HepG2 (cell line): ENCODE measurements around the gene ANXA6. TPM values are rescaled to one million over a fixed set of nuclear protein-coding genes. Genes with fewer than 3 reads are reported as not detected.

Source experiments
- FOXP1 ChIP-seq, 2 experiments: fragments of 450-650 bp in 1 of 2; IDR thresholded peaks; 2 replicates each; pipeline ENCODE4 v1.6.1; 2017 to 2018; ENCODE audit warnings: antibody characterized with exemption in 1 of 2
- NR3C1 ChIP-seq: sonication (generic); formaldehyde crosslinking; IDR thresholded peaks from 2 replicates; pipeline ENCODE4 v1.4.0; 2020; ENCODE audit warnings: missing genetic modification reagents
- ZFP41 ChIP-seq: sonication (generic); formaldehyde crosslinking; IDR thresholded peaks from 2 replicates; pipeline ENCODE4 v1.4.0; 2020; ENCODE audit warnings: mild to moderate bottlenecking, missing genetic modification reagents, borderline replicate concordance
- ZNF143 ChIP-seq: sonication (generic); formaldehyde crosslinking; IDR thresholded peaks from 2 replicates; pipeline ENCODE4 v1.4.0; 2020; ENCODE audit warnings: missing genetic modification reagents
- ZNF543 ChIP-seq: sonication (generic); formaldehyde crosslinking; IDR thresholded peaks from 2 replicates; pipeline ENCODE4 v1.4.0; 2020; ENCODE audit warnings: mild to moderate bottlenecking, missing genetic modification reagents
- ZNF598 ChIP-seq: sonication (generic); formaldehyde crosslinking; IDR thresholded peaks from 2 replicates; pipeline ENCODE4 v1.5.1; 2020; ENCODE audit warnings: mild to moderate bottlenecking, missing genetic modification reagents, borderline replicate concordance
- ZNF652 ChIP-seq: IDR thresholded peaks from 2 replicates; pipeline ENCODE4 v1.6.1; 2016; ENCODE audit warnings: low read depth, borderline replicate concordance
- ZSCAN12 ChIP-seq: sonication (generic); formaldehyde crosslinking; IDR thresholded peaks from 2 replicates; pipeline ENCODE4 v1.9.0; 2021; ENCODE audit warnings: mild to moderate bottlenecking, missing genetic modification reagents
- polyA plus RNA-seq, 8 experiments: library from polyadenylated mRNA; depleted of rRNA in 3 of 8; stranded (reverse) in 7 of 8; unstranded in 1 of 8; fragments of >200 nt; fragmentation: Illumina TruSeq in 4 of 8; extraction: Trizol in 4 of 8; gene quantifications; 2 replicates each; pipeline versions ENCODE4 v1.2.1 to v1.2.3, GENCODE V29; 2011 to 2016; ENCODE audit warnings: low read depth in 4 of 8, missing spikeins in 1 of 8, mixed read lengths in 1 of 8; ENCODE audit not compliant: insufficient read depth in 1 of 8
- total RNA-seq, 5 experiments: library from RNA; depleted of rRNA; stranded (reverse); fragments of >200 nt; fragmentation: Illumina TruSeq; extraction: Trizol; gene quantifications; 2 replicates each; pipeline ENCODE4 v1.2.3, GENCODE V29; 2016; ENCODE audit warnings: low read depth in 1 of 5
- TF ChIP-seq, protein P1 (sequence below): sonication (generic); formaldehyde crosslinking; IDR thresholded peaks from one replicate; pipeline ENCODE4 v1.5.1; 2020; ENCODE audit warnings: mild to moderate bottlenecking, missing genetic modification reagents; ENCODE audit errors: not compliant biosample characterization
- TF ChIP-seq, protein P2 (sequence below): sonication (generic); formaldehyde crosslinking; IDR thresholded peaks from 2 replicates; pipeline ENCODE4 v1.5.1; 2020; ENCODE audit warnings: mild to moderate bottlenecking, missing genetic modification reagents
- TF ChIP-seq, protein P3 (sequence below): sonication (generic); formaldehyde crosslinking; IDR thresholded peaks from 2 replicates; pipeline ENCODE4 v1.5.1; 2020; ENCODE audit warnings: missing genetic modification reagents, mild to moderate bottlenecking, borderline replicate concordance
- TF ChIP-seq, protein P4 (sequence below): sonication (generic); formaldehyde crosslinking; IDR thresholded peaks from 2 replicates; pipeline ENCODE4 v1.5.0; 2020; ENCODE audit warnings: missing genetic modification reagents

The ANXA6 gene
- total and polyA plus RNA-seq, 2 of the 13 experiments (the other 11 are each of a cell fraction or from before 2014, with no cell fraction given) = 103 to 125 TPM

DNA sequence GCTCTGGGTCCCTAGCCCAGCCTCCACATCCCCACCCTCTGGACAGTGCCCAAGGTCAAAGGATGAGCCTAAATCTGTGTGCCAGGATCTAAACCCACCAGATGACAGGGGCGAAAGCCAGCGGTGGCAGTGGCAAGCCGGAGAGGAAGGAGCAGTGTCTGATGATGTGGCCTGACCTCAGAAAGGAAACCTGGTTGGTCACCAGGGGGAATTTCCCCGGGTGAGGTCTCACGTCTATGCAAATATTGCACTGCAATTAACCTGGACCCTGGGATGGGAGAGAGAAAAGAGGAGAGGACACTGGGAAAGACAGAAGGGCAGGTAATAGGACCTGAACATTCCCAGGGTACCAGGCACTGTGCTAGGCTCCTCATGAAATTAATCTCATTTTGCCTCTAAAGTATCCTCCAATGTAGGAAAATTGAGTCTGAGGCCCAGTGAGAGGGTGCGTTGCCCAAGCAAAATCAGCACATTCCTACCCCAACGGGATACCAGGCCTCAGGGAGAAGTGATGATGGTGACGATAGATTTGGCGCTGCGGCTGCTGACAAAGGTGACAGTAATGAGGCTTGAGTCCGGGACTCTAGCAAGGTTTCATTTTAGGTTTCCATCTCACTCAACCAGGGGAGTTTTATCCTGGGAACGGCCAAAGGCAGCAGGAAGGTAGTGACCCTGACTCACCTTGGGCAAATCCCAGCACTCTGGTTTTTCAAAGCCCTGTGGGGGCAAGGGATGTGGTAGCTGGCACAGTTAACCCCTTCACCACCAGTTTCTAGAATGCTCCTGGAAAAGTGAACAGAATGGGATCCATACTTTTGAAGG is 63.3 kb downstream of the ANXA6 start (continued):
- TF ChIP-seq, protein P1, sequence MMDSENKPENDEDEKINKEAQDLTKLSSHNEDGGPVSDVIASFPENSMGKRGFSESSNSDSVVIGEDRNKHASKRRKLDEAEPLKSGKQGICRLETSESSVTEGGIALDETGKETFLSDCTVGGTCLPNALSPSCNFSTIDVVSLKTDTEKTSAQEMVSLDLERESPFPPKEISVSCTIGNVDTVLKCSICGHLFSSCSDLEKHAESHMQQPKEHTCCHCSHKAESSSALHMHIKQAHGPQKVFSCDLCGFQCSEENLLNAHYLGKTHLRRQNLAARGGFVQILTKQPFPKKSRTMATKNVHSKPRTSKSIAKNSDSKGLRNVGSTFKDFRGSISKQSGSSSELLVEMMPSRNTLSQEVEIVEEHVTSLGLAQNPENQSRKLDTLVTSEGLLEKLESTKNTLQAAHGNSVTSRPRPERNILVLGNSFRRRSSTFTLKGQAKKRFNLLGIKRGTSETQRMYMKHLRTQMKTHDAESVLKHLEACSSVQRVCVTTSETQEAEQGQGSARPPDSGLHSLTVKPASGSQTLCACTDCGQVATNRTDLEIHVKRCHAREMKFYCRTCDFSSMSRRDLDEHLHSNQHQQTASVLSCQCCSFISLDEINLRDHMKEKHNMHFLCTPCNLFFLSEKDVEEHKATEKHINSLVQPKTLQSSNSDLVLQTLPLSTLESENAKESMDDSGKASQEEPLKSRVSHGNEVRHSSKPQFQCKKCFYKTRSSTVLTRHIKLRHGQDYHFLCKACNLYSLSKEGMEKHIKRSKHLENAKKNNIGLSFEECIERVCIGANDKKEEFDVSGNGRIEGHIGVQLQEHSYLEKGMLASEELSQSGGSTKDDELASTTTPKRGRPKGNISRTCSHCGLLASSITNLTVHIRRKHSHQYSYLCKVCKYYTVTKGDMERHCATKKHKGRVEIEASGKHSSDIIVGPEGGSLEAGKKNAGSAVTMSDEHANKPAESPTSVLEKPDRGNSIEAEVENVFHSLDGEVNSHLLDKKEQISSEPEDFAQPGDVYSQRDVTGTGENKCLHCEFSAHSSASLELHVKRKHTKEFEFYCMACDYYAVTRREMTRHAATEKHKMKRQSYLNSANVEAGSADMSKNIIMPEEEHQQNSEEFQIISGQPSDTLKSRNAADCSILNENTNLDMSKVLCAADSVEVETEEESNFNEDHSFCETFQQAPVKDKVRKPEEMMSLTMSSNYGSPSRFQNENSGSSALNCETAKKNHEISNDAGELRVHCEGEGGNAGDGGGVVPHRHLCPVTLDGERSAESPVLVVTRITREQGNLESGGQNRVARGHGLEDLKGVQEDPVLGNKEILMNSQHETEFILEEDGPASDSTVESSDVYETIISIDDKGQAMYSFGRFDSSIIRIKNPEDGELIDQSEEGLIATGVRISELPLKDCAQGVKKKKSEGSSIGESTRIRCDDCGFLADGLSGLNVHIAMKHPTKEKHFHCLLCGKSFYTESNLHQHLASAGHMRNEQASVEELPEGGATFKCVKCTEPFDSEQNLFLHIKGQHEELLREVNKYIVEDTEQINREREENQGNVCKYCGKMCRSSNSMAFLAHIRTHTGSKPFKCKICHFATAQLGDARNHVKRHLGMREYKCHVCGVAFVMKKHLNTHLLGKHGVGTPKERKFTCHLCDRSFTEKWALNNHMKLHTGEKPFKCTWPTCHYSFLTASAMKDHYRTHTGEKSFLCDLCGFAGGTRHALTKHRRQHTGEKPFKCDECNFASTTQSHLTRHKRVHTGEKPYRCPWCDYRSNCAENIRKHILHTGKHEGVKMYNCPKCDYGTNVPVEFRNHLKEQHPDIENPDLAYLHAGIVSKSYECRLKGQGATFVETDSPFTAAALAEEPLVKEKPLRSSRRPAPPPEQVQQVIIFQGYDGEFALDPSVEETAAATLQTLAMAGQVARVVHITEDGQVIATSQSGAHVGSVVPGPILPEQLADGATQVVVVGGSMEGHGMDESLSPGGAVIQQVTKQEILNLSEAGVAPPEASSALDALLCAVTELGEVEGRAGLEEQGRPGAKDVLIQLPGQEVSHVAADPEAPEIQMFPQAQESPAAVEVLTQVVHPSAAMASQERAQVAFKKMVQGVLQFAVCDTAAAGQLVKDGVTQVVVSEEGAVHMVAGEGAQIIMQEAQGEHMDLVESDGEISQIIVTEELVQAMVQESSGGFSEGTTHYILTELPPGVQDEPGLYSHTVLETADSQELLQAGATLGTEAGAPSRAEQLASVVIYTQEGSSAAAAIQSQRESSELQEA (CRISPR knock-in tag) = no peak
- TF ChIP-seq, protein P2, sequence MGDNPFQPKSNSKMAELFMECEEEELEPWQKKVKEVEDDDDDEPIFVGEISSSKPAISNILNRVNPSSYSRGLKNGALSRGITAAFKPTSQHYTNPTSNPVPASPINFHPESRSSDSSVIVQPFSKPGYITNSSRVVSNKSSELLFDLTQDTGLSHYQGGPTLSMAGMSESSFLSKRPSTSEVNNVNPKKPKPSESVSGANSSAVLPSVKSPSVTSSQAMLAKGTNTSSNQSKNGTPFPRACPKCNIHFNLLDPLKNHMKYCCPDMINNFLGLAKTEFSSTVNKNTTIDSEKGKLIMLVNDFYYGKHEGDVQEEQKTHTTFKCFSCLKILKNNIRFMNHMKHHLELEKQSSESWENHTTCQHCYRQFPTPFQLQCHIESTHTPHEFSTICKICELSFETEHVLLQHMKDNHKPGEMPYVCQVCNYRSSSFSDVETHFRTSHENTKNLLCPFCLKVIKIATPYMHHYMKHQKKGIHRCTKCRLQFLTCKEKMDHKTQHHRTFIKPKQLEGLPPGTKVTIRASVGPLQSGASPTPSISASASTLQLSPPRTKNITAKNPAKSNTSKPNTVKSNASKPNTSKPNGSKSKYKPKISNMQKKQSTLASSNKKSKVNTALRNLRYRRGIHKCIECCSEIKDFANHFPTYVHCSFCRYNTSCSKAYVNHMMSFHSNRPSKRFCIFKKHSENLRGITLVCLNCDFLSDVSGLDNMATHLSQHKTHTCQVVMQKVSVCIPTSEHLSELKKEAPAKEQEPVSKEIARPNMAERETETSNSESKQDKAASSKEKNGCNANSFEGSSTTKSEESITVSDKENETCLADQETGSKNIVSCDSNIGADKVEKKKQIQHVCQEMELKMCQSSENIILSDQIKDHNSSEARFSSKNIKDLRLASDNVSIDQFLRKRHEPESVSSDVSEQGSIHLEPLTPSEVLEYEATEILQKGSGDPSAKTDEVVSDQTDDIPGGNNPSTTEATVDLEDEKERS (CRISPR knock-in tag) = 0 out of 2 replicates have a peak, but pooled peaks have one; percentile 23
- no peak for TF ChIP-seq ZNF143 (CRISPR knock-in tag)
- TF ChIP-seq NR3C1 (CRISPR knock-in tag) = no peak
- TF ChIP-seq ZSCAN12 = no peak
- no peak for TF ChIP-seq FOXP1 (IDR thresholded peaks at IDR 0.05)
- no peak for TF ChIP-seq FOXP1 (CRISPR knock-in tag; IDR thresholded peaks at IDR 0.05)
- TF ChIP-seq, protein P3, sequence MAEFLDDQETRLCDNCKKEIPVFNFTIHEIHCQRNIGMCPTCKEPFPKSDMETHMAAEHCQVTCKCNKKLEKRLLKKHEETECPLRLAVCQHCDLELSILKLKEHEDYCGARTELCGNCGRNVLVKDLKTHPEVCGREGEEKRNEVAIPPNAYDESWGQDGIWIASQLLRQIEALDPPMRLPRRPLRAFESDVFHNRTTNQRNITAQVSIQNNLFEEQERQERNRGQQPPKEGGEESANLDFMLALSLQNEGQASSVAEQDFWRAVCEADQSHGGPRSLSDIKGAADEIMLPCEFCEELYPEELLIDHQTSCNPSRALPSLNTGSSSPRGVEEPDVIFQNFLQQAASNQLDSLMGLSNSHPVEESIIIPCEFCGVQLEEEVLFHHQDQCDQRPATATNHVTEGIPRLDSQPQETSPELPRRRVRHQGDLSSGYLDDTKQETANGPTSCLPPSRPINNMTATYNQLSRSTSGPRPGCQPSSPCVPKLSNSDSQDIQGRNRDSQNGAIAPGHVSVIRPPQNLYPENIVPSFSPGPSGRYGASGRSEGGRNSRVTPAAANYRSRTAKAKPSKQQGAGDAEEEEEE (CRISPR knock-in tag) = no peak
- no peak for TF ChIP-seq ZFP41 (CRISPR knock-in tag)
- TF ChIP-seq ZNF652 (CRISPR knock-in tag) = peak; percentile 83
- no peak for TF ChIP-seq ZNF598 (CRISPR knock-in tag)
- TF ChIP-seq, protein P4, sequence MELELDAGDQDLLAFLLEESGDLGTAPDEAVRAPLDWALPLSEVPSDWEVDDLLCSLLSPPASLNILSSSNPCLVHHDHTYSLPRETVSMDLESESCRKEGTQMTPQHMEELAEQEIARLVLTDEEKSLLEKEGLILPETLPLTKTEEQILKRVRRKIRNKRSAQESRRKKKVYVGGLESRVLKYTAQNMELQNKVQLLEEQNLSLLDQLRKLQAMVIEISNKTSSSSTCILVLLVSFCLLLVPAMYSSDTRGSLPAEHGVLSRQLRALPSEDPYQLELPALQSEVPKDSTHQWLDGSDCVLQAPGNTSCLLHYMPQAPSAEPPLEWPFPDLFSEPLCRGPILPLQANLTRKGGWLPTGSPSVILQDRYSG (CRISPR knock-in tag) = no peak
- TF ChIP-seq ZNF543 (CRISPR knock-in tag) = no peak
